Glomerular visceral epithelial cell (primary cell): ENCODE results near the gene ZBTB2.
"Not testable (repeated sequence)": the region's sequence is repeated elsewhere in the genome, so short reads cannot be mapped to it uniquely, and the experiment has no call there.

Experiments used
- DNase-seq: peaks from one replicate; pipeline ENCODE4 v3.0.0-alpha.2; 2016; ENCODE audit errors: extremely low spot score

Gene ZBTB2

DNA sequence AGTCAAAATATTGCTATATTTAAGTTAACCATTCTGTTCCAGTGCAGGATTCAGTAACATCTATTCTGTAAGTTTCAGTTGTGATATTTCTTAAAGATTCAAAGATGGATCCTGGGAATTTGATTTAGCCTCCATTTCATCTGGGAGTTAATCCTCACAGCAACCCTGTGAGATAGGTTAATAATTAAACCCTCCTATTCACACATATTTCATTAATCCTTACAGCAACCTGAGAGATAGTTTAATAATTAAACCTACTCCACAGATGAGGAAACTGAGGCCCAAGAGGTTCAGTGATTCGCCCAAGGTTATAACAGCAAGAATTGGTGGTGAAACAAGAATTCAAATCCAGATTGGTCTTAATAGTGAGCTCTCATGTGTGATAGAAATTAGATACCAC is 10.9 kb upstream of the ZBTB2 start:
- no peak for DNase-seq

DNA sequence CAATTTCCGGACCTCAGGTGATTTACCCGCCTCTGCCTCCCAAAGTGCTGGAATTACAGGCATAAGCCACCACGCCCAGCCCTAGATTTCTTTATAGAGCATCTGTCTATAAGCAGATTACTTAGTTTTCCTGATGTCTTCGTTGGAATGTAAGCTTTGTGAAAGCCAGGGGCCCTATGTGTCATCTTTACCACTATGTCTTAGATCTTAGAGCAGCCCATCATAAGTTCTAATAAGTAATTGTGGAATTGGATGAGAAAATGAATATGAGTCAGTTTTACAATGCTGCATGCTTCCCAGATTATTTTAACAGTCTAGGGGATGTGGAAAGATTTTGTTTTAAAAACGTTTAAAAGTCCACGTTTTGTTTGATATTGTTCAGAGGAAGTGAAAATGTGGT is 9.1 kb upstream of the ZBTB2 start:
- peak; percentile 41 for DNase-seq

DNA sequence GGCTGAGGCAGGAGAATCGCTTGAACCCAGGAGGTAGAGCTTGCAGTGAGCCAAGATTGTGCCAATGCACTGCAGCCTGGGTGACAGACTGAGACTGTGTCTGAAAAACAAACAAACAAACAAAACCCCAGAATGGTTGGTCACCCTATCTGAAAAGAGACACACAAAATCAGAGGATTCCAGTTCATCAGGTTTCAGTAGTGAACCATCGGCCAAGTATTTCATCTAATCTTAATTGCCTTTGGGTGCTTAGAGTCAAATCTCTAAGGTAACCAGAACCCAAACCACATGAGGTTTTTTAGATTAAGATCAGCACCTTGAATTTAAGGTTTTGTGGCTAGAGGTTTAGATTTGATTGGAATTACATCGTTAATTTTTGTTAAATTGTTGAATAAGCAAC is 8.3 kb upstream of the ZBTB2 start:
- DNase-seq: no peak

- DNase-seq: no peak
These were observed 2.1 kb upstream of the ZBTB2 start for GRCh38 chr6:151393410-151393809.

DNA sequence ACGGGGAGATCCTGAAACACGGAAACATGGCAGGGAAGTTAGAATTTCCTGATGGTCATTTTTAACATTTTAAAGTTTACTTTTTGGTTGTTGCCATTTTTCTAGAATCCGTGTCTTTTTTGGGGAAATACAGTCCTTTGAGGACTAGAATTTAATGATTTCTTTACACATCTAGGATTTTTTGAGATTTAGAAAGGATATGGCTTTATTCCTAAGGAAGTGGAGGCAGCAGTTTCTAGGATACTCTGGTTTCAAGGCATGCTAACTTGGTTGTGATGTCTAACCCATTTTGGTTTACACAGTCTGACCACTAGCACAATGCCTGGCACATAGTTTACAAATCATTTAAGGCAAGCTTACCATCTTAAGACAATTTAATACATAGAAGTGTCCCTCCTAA is 1.1 kb upstream of the ZBTB2 start:
- DNase-seq: no peak

DNA sequence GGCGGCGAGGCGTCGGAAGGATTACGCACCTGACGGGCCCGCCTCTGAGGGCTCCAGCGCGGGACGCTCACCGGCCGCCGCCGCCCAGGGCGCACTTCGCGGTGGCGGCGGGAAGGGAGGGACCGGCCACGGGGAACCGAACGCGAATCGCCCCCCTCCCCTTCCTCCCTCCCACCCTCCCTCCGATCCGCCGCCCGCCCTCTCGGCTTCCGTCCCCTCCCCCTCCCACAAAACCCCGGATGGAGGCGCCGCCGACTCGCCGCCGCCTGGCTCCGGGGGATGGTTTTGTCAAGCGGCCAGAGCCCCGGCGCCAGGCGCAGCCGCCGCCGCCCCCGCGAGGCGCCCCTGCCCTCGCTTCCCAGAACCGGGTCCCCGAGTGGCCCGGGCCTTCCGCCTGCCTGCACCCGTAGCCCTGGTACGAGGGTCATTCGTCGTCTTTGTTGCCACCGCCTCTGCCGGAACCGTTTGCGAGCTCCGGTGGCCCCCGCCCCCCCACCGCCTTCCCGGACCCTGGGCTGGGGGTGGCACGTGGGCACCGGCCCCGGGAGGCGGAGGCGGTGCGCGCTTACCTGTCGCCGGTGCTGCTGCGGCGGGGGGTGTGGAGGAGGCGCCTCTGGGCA is 398 bp downstream of the ZBTB2 start:
- peak; percentile 66 for DNase-seq

- peak; percentile 100 for DNase-seq
These were observed 996 bp downstream of the ZBTB2 start for GRCh38 chr6:151390276-151390850.

GRCh38 chr6:151389618-151390275 is 1.6 kb downstream of the ZBTB2 start:
- DNase-seq: peak; percentile 64

DNA sequence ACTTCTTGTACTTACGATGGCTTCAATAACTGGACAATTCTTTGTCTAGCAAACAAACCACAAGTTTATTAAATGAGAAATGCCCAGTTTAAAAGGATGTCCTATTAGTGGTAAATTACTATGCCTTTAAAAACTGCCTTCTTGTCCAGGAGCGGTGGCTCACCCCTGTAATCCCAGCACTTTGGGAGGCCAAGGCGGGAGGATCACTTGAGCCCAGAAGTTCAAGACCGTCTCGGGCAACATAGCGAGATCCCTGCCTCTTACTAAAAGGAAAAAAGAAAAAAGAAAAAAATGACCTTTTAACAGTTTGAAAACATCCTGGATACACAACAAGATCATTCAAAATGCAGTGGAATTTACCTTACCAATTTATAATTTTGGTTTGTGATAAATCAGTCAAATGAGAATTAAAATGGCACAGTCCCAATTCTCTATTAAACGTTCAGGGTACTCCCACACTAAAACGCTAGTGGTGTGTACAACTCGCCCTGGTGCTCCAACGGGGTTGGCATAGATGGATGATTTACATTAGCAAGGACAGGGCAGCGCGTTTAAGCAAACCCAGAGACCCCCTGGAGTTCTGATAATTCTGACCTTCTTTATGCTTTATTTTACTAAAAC is 2.3 kb downstream of the ZBTB2 start:
- no peak for DNase-seq

DNA sequence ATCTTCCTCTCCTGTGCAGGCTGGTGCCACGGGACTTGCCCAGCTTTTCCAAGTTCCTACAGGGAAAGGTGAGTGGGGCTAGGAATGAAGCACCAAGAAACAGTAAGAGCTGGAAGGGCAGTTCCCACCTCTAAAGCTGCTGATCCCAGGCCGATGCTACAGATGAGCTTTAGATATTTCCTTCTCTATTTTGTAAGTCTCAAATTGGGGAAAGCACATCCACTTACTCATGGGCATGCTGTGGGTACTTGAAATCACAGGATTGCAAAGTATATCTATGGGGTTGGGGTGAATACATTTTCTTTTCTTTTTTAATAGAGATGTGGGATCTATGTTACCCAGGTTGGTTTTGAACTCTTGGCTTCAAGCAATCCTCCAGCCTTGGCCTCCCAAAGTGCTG is 3.1 kb downstream of the ZBTB2 start:
- no peak for DNase-seq

DNA sequence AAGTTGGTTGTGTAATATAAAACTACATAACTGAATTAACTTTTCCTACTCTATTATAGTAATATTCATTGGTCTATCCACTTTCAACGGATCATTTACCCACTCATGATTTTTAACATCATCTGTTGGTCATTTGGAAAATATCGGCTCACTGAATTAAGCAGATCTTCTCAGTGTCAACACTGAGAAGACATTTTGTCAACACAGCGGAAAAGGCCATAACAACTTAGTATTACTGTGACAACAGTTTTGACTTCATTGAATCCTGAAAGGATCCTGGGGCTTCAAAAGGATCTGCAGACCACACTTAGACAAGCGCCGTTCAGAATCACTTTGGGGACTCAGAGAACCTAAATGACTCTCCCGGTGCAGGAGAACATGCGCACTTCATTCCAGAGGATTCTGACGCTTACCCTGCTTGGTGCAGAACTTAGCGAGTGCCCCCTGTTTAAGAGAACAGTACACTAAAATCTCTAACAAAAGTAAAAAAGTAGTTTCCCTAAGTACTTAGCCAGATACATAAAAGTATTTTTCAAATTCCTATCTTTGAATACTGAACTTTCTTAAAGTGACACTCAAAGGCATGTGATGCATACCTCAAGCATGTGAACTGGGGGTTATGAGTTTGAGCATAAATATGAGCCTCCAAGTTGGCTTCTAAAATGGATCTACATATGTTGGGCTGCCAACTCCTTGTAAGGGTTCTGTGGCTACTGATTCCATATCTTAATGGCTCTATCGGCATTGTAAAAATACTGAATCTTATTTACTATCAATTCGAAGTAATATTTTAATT is 4.0 kb downstream of the ZBTB2 start:
- no peak for DNase-seq

DNA sequence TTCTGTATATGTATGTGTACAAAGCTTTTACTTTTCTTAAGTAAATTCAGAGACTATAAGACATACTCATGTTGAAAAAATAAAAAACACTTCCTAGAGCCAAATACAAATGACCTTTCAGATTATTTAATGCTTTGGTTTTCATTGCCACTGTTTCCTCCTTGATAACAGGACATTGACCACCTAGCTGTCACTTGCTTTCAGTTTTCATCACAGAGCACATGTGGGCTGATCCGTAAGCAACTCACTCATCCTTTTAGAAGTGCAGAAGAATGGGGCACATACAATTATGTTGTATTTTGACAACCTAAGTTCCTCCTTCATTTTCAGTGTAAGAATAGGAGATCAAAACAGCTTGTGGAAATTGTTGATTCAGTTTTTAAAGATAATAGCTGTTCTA is 6.2 kb downstream of the ZBTB2 start:
- no peak for DNase-seq

- DNase-seq: no peak
These were observed 7.2 kb downstream of the ZBTB2 start for GRCh38 chr6:151384151-151384550.

- not testable (repeated sequence) for DNase-seq
These were observed 8.7 kb downstream of the ZBTB2 start for GRCh38 chr6:151382631-151383030.

GRCh38 chr6:151381722-151382121 is 9.6 kb downstream of the ZBTB2 start:
- DNase-seq: no peak

DNA sequence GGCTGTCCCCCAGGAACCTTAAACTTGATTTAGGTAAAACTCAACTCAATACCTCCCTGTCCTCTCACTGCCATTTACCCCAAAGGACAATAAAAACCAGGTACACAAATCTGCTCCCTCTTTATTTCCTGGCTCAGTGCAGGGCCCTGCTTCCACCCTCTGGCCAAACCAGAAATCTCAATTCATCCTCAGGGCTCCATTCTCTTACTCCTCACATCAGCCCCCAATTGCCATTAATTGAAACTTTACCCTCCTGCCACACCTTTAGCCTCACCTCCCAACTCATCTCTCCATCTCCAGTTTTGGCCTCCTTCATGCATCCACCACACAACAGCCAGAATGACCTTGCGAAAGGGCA is 10.5 kb downstream of the ZBTB2 start:
- DNase-seq: no peak

DNA sequence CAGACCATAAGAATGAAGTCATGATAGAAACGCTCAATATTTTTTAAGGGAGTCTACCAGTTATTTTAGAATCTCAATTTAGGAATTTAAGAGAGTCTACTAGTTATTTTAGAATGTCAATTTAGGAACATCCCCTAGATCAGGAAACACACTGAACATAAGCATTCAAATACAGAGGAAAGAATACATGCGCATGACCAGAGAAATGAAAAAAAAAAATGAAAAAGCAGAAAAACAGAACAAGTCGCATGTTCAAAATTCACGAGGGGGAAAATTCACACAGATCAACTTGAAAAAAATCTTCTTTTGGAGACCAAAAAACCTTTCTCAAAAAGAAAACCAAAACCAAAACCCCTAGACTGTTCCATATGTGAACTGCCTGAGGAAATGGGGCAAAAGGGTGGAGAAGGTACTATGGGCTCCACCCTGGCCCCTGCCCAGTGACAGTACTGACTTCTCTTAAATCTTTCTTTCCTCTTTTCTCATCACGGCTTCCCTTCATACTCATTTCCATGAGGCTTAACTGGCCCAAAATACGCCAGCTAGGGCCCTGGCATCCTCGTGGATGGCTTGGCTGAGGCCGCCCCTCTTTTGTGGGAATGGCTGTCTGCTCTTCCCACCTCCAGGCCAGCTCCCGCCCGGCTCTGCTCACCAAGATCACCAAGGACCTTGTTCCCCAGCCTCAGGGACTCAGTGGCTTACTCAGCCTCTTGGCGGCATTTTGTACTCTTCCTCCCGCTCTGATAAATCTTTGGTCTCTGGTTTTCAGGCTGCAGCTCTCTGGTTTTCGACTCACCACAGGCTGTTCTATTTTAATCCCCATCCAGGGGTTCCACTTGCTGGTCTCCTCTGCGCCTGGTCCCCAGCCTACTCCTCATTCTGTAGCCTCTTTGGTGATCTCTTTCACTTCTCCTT is 11.2 kb downstream of the ZBTB2 start:
- DNase-seq: no peak

- DNase-seq: no peak
These were observed 14.3 kb downstream of the ZBTB2 start for GRCh38 chr6:151377095-151377494.

DNA sequence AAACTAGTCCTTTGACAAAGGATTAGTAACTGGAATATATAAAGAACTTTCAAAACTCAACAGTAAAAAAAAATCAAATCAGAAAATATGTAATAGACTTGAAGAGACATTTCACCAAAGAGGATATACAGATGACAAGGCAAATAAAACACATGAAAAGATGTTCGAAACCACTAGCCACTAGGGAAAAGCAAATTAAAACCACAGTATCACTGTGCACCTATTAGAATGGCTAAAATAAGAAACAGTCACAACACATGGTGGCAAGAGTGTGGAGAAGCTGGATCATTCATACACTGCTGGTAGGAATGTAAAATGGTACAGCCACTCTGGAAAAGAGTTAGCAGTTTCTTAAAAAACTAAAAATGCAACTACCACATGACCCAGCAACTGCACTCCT is 14.9 kb downstream of the ZBTB2 start:
- DNase-seq: no peak

DNA sequence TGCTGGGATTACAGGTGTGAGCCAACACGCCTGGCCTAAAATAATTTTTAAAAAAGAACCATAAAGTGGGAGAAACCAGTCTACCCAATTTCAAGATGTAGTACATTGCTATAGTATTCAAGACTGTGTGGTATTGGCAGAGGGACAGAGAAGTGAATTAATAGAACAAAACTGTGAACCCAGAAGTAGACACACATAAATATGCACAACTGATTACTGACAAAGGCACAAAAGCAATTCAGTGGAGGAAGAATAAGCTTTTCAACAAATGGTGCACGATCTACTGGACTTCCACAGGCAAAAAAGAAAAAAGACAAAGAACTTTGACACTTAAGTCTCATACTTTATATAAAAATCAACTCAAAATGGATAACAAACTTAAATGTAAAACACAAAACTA is 15.5 kb downstream of the ZBTB2 start:
- DNase-seq: no peak

- no peak for DNase-seq
These were observed 17.2 kb downstream of the ZBTB2 start for GRCh38 chr6:151374036-151374683.
